ENCODE measurements around the gene HYAL1.

The HYAL1 gene

DNA sequence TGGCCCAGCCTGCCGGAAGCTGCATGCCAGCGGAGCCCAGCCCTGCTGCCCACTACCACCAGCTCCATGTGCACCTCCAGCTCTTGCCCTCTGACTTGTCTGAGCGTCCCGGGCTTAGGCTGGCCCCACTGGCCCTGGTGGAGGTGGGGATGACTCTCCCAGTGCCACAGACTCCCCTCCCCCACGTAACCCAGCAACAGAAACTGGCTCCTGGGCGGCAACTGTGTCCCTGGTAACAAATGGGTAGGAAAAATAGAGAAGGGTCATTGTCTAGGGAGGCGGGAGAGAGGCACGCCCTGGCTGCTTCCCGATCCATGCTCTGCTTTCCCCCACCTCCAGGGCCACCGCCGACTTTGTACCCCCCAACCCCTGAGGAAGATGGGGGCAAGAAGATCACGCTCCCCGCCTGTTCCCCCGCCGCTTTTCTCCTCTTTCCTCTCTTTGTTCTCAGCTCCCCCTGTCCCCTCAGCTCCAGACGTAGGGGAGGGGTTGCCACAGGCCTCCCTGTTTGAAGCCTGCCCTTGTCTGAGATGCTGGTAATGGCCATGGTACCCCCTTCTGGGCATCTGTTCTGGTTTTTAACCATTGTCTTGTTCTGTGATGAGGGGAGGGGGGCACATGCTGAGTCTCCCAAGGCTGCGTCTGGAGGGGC lies 45.2 kb downstream of the HYAL1 start:
- FAIRE-seq: no peak
- DNase-seq (ENCODE audit: insufficient read length, low spot score): no peak

DNA sequence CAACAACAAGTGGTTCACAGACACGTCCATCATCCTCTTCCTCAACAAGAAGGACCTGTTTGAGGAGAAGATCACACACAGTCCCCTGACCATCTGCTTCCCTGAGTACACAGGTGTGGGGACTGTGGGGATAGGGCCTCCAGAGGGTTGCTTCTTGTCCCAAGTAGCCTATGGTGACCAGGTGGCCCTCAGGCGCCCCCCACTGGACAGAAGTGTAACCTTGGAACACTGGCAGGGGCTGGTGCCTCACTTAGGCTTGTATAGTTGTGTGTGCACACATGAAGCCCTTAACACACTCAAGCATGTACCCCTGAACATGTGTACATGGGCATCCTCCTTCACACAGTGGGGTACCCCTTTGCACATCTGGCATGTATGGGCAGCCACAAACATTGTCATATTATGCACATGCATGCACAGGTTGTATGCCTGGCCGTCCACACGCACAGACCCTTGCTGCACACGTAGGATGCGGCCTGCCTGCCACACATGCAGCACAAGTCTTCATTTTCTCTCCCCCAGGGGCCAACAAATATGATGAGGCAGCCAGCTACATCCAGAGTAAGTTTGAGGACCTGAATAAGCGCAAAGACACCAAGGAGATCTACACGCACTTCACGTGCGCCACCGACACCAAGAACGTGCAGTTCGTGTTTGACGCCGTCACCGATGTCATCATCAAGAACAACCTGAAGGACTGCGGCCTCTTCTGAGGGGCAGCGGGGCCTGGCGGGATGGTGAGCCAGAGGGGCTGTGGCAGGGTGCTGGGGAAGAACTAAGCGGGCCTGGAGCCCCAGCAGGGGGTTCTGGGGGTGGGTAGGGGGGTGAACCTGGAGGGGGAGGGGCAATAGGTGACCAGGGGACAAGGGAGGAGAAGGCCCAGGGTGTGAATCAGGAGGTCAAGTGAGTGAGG lies 46.1 kb downstream of the HYAL1 start:
- TF ChIP-seq TAF1 (IDR thresholded peaks at IDR 0.05; ENCODE audit: low read depth, low read length) (no peak), POLR2AphosphoS5 (IDR thresholded peaks at IDR 0.05; ENCODE audit: low read depth, low read length) (no peak), SPI1 (IDR thresholded peaks at IDR 0.05; ENCODE audit: low read depth, low read length) (no peak), PAX5 (IDR thresholded peaks at IDR 0.05; ENCODE audit: insufficient read depth, low read length, severe bottlenecking) (no peak), POU2F2 (IDR thresholded peaks at IDR 0.05; ENCODE audit: low read depth, low read length) (no peak), POLR2A (IDR thresholded peaks at IDR 0.05; ENCODE audit: low read depth, low read length) (no peak)
- no peak for DNase-seq (ENCODE audit: insufficient read length, low spot score)
- FAIRE-seq: no peak

More for the DNA sequence above, 45.2 kb downstream of the HYAL1 start:
- no peak for TF ChIP-seq POLR2A (IDR thresholded peaks at IDR 0.05; ENCODE audit: low read depth, low read length)
- no peak for TF ChIP-seq SPI1 (IDR thresholded peaks at IDR 0.05; ENCODE audit: low read depth, low read length)

- TF ChIP-seq SPI1 (IDR thresholded peaks at IDR 0.05; ENCODE audit: low read depth, low read length) (no peak), POLR2AphosphoS5 (IDR thresholded peaks at IDR 0.05; ENCODE audit: low read depth, low read length) (no peak), POLR2A (IDR thresholded peaks at IDR 0.05; ENCODE audit: low read depth, low read length) (no peak), PAX5 (IDR thresholded peaks at IDR 0.05; ENCODE audit: insufficient read depth, low read length, severe bottlenecking) (no peak), POU2F2 (IDR thresholded peaks at IDR 0.05; ENCODE audit: low read depth, low read length) (no peak), TAF1 (IDR thresholded peaks at IDR 0.05; ENCODE audit: low read depth, low read length) (no peak)
- FAIRE-seq (no peak), DNase-seq (ENCODE audit: insufficient read length, low spot score) (no peak)
Measured at GRCh38 chr3:50255251-50255615, 48.1 kb downstream of the HYAL1 start.

GRCh38 chr3:50254577-50255250 lies 48.7 kb downstream of the HYAL1 start:
- FAIRE-seq (no peak), DNase-seq (ENCODE audit: insufficient read length, low spot score) (no peak)

GRCh38 chr3:50251220-50251619 lies 52.2 kb downstream of the HYAL1 start:
- no peak for DNase-seq (ENCODE audit: insufficient read length, low spot score)
- no peak for FAIRE-seq
- no peak for TF ChIP-seq TAF1 (IDR thresholded peaks at IDR 0.05; ENCODE audit: low read depth, low read length)
- no peak for TF ChIP-seq POLR2AphosphoS5 (IDR thresholded peaks at IDR 0.05; ENCODE audit: low read depth, low read length)
- no peak for TF ChIP-seq POLR2A (IDR thresholded peaks at IDR 0.05; ENCODE audit: low read depth, low read length)
- TF ChIP-seq PAX5 (IDR thresholded peaks at IDR 0.05; ENCODE audit: insufficient read depth, low read length, severe bottlenecking): no peak
- TF ChIP-seq POU2F2 (IDR thresholded peaks at IDR 0.05; ENCODE audit: low read depth, low read length): no peak

More at GRCh38 chr3:50254577-50255250, 48.7 kb downstream of the HYAL1 start:
- no peak for TF ChIP-seq POLR2A (IDR thresholded peaks at IDR 0.05; ENCODE audit: low read depth, low read length)
- no peak for TF ChIP-seq POU2F2 (IDR thresholded peaks at IDR 0.05; ENCODE audit: low read depth, low read length)
- no peak for TF ChIP-seq SPI1 (IDR thresholded peaks at IDR 0.05; ENCODE audit: low read depth, low read length)
- no peak for TF ChIP-seq TAF1 (IDR thresholded peaks at IDR 0.05; ENCODE audit: low read depth, low read length)
- no peak for TF ChIP-seq PAX5 (IDR thresholded peaks at IDR 0.05; ENCODE audit: insufficient read depth, low read length, severe bottlenecking)
- no peak for TF ChIP-seq POLR2AphosphoS5 (IDR thresholded peaks at IDR 0.05; ENCODE audit: low read depth, low read length)

- TF ChIP-seq TAF1 (IDR thresholded peaks at IDR 0.05; ENCODE audit: low read depth, low read length) (no peak), POLR2AphosphoS5 (IDR thresholded peaks at IDR 0.05; ENCODE audit: low read depth, low read length) (no peak), PAX5 (IDR thresholded peaks at IDR 0.05; ENCODE audit: insufficient read depth, low read length, severe bottlenecking) (no peak), POU2F2 (IDR thresholded peaks at IDR 0.05; ENCODE audit: low read depth, low read length) (no peak), SPI1 (IDR thresholded peaks at IDR 0.05; ENCODE audit: low read depth, low read length) (no peak), POLR2A (IDR thresholded peaks at IDR 0.05; ENCODE audit: low read depth, low read length) (no peak)
- no peak for DNase-seq (ENCODE audit: insufficient read length, low spot score)
- FAIRE-seq: no peak
Measured at GRCh38 chr3:50250514-50250913, 52.9 kb downstream of the HYAL1 start.
